Cortex of kidney (tissue), 1 donor: ENCODE measurements around the gene TFAM.
"Not testable (repeated sequence)": the region's sequence is repeated elsewhere in the genome, so short reads cannot be mapped to it uniquely, and the experiment has no call there.

ENCODE experiments used
- DNase-seq: peaks from one replicate; lab custom pipeline; 2025; lab: John Stamatoyannopoulos, UW

The TFAM gene

GRCh38 chr10:58372607-58373441 is 12.4 kb upstream of the TFAM start:
- no peak for DNase-seq

- no peak for DNase-seq
Observed at GRCh38 chr10:58373442-58373827, 11.8 kb upstream of the TFAM start.

- DNase-seq = no peak
Observed at GRCh38 chr10:58382489-58382995, 2.7 kb upstream of the TFAM start.

GRCh38 chr10:58384095-58384494 is 1.1 kb upstream of the TFAM start:
- DNase-seq = no peak

GRCh38 chr10:58384544-58384998 is 639 bp upstream of the TFAM start:
- DNase-seq = no peak

GRCh38 chr10:58385784-58386112 is 538 bp downstream of the TFAM start:
- no peak for DNase-seq

- no peak for DNase-seq
Observed at GRCh38 chr10:58389024-58389423, 3.8 kb downstream of the TFAM start.

GRCh38 chr10:58393317-58393716 is 8.1 kb downstream of the TFAM start:
- no peak for DNase-seq

- no peak for DNase-seq
Observed at GRCh38 chr10:58394471-58394870, 9.3 kb downstream of the TFAM start.

GRCh38 chr10:58396057-58396456 is 10.8 kb downstream of the TFAM start:
- DNase-seq = no peak

- no peak for DNase-seq
Observed at GRCh38 chr10:58397830-58398229, 12.6 kb downstream of the TFAM start.

GRCh38 chr10:58399410-58399809 is 14.2 kb downstream of the TFAM start:
- no peak for DNase-seq

GRCh38 chr10:58400609-58401008 is 15.4 kb downstream of the TFAM start:
- no peak for DNase-seq

GRCh38 chr10:58404001-58404400 is 18.8 kb downstream of the TFAM start:
- DNase-seq = no peak

- no peak for DNase-seq
Observed at GRCh38 chr10:58409956-58410610, 24.9 kb downstream of the TFAM start.

GRCh38 chr10:58412502-58412961 is 27.3 kb downstream of the TFAM start:
- DNase-seq = no peak

- no peak for DNase-seq
Observed at GRCh38 chr10:58414270-58415041, 29.2 kb downstream of the TFAM start.

GRCh38 chr10:58415757-58416156 is 30.5 kb downstream of the TFAM start:
- no peak for DNase-seq

- DNase-seq = not testable (repeated sequence)
Observed at GRCh38 chr10:58417902-58418301, 32.7 kb downstream of the TFAM start.

GRCh38 chr10:58424176-58424575 is 39.0 kb downstream of the TFAM start:
- DNase-seq = no peak

GRCh38 chr10:58428436-58428835 is 43.2 kb downstream of the TFAM start:
- not testable (repeated sequence) for DNase-seq

GRCh38 chr10:58431903-58432302 is 46.7 kb downstream of the TFAM start:
- no peak for DNase-seq
